Measurements from ENCODE around the gene TNFRSF4.

TNFRSF4 gene

GRCh38 chr1:1213345-1214265, at the start of gene TNFRSF4:
Gene TNFRSF4, minus strand, starts transcription at chr1:1214153. Its CDS starts 26 bp downstream, at chr1:1214127.
- H3K4me1 ChIP-seq (ENCODE audit: control insufficient read depth, insufficient read depth, low read length, unreplicated experiment) = no peaks in the 10 kb centered on the region
- H2AFZ ChIP-seq (ENCODE audit: low read length, unreplicated experiment) = no peak within 1 kb of the TSS
- no peaks in the 10 kb centered on the region for H3K27me3 ChIP-seq (ENCODE audit: insufficient read depth, low read length)
- H3K27ac ChIP-seq (ENCODE audit: low read depth, low read length) = no peak within 1 kb of the TSS
- H3K4me3 ChIP-seq (ENCODE audit: low read depth, low read length) = no peak within 1 kb of the TSS
- H3K36me3 ChIP-seq (ENCODE audit: insufficient read depth, low read length) = peaks cover 5% of the 10 kb centered on the region; the same call in 1 of the 2 replicates
- H3K79me2 ChIP-seq (ENCODE audit: control insufficient read depth, insufficient read depth, low read length, unreplicated experiment) = no peaks in the 10 kb centered on the region

GRCh38 chr1:1262758-1263157, 48.8 kb upstream of the TNFRSF4 start:
- Histone ChIP-seq H3K4me3 (ENCODE audit: low read depth, low read length) (no peak overlapping the region), H3K36me3 (ENCODE audit: insufficient read depth, low read length) (peaks cover 17% of the 10 kb centered on the region), H3K27ac (ENCODE audit: low read depth, low read length) (peak overlapping the region; percentile 15; the same call in 1 of the 2 replicates), H3K79me2 (ENCODE audit: control insufficient read depth, insufficient read depth, low read length, unreplicated experiment) (peaks cover 33% of the 10 kb centered on the region), H3K27me3 (ENCODE audit: insufficient read depth, low read length) (no peaks in the 10 kb centered on the region), H3K4me1 (ENCODE audit: control insufficient read depth, insufficient read depth, low read length, unreplicated experiment) (peaks cover 23% of the 10 kb centered on the region), H2AFZ (ENCODE audit: low read length, unreplicated experiment) (no peak overlapping the region)

- no peak overlapping the region for H3K4me3 ChIP-seq (ENCODE audit: low read depth, low read length)
- H3K27me3 ChIP-seq (ENCODE audit: insufficient read depth, low read length) = no peaks in the 10 kb centered on the region
- peaks cover 23% of the 10 kb centered on the region for H3K4me1 ChIP-seq (ENCODE audit: control insufficient read depth, insufficient read depth, low read length, unreplicated experiment)
- peaks cover 17% of the 10 kb centered on the region for H3K36me3 ChIP-seq (ENCODE audit: insufficient read depth, low read length)
- H3K27ac ChIP-seq (ENCODE audit: low read depth, low read length) = no peak overlapping the region
- H3K79me2 ChIP-seq (ENCODE audit: control insufficient read depth, insufficient read depth, low read length, unreplicated experiment) = peaks cover 26% of the 10 kb centered on the region
- H2AFZ ChIP-seq (ENCODE audit: low read length, unreplicated experiment) = no peak overlapping the region
These were observed 48.1 kb upstream of the TNFRSF4 start for GRCh38 chr1:1262071-1262470.

GRCh38 chr1:1260843-1261560, 47.0 kb upstream of the TNFRSF4 start:
- Histone ChIP-seq H3K79me2 (ENCODE audit: control insufficient read depth, insufficient read depth, low read length, unreplicated experiment) (peaks cover 25% of the 10 kb centered on the region), H3K36me3 (ENCODE audit: insufficient read depth, low read length) (peaks cover 17% of the 10 kb centered on the region), H3K4me3 (ENCODE audit: low read depth, low read length) (no peak overlapping the region), H3K27ac (ENCODE audit: low read depth, low read length) (no peak overlapping the region), H2AFZ (ENCODE audit: low read length, unreplicated experiment) (no peak overlapping the region), H3K27me3 (ENCODE audit: insufficient read depth, low read length) (no peaks in the 10 kb centered on the region), H3K4me1 (ENCODE audit: control insufficient read depth, insufficient read depth, low read length, unreplicated experiment) (peaks cover 20% of the 10 kb centered on the region)

- peaks cover 25% of the 10 kb centered on the region for H3K79me2 ChIP-seq (ENCODE audit: control insufficient read depth, insufficient read depth, low read length, unreplicated experiment)
- no peaks in the 10 kb centered on the region for H3K27me3 ChIP-seq (ENCODE audit: insufficient read depth, low read length)
- peaks cover 11% of the 10 kb centered on the region for H3K4me1 ChIP-seq (ENCODE audit: control insufficient read depth, insufficient read depth, low read length, unreplicated experiment)
- peaks cover 19% of the 10 kb centered on the region for H3K36me3 ChIP-seq (ENCODE audit: insufficient read depth, low read length)
- no peak overlapping the region for H3K27ac ChIP-seq (ENCODE audit: low read depth, low read length)
- no peak overlapping the region for H2AFZ ChIP-seq (ENCODE audit: low read length, unreplicated experiment)
- H3K4me3 ChIP-seq (ENCODE audit: low read depth, low read length) = no peak overlapping the region
These were observed 46.1 kb upstream of the TNFRSF4 start for GRCh38 chr1:1259951-1260600.

GRCh38 chr1:1259540-1259939, 45.6 kb upstream of the TNFRSF4 start:
- H2AFZ ChIP-seq (ENCODE audit: low read length, unreplicated experiment) = no peak overlapping the region
- peaks cover 19% of the 10 kb centered on the region for H3K36me3 ChIP-seq (ENCODE audit: insufficient read depth, low read length)
- peaks cover 9% of the 10 kb centered on the region for H3K4me1 ChIP-seq (ENCODE audit: control insufficient read depth, insufficient read depth, low read length, unreplicated experiment)
- no peaks in the 10 kb centered on the region for H3K27me3 ChIP-seq (ENCODE audit: insufficient read depth, low read length)
- no peak overlapping the region for H3K27ac ChIP-seq (ENCODE audit: low read depth, low read length)
- H3K79me2 ChIP-seq (ENCODE audit: control insufficient read depth, insufficient read depth, low read length, unreplicated experiment) = peaks cover 25% of the 10 kb centered on the region
- H3K4me3 ChIP-seq (ENCODE audit: low read depth, low read length) = no peak overlapping the region

GRCh38 chr1:1259119-1259488, 45.2 kb upstream of the TNFRSF4 start:
- Histone ChIP-seq H2AFZ (ENCODE audit: low read length, unreplicated experiment) (no peak overlapping the region), H3K79me2 (ENCODE audit: control insufficient read depth, insufficient read depth, low read length, unreplicated experiment) (peaks cover 22% of the 10 kb centered on the region), H3K4me3 (ENCODE audit: low read depth, low read length) (no peak overlapping the region), H3K27ac (ENCODE audit: low read depth, low read length) (no peak overlapping the region), H3K36me3 (ENCODE audit: insufficient read depth, low read length) (peaks cover 19% of the 10 kb centered on the region), H3K27me3 (ENCODE audit: insufficient read depth, low read length) (no peaks in the 10 kb centered on the region), H3K4me1 (ENCODE audit: control insufficient read depth, insufficient read depth, low read length, unreplicated experiment) (peaks cover 5% of the 10 kb centered on the region)

- Histone ChIP-seq H3K27me3 (ENCODE audit: insufficient read depth, low read length) (no peaks in the 10 kb centered on the region), H3K79me2 (ENCODE audit: control insufficient read depth, insufficient read depth, low read length, unreplicated experiment) (peaks cover 14% of the 10 kb centered on the region), H3K36me3 (ENCODE audit: insufficient read depth, low read length) (peaks cover 13% of the 10 kb centered on the region), H3K27ac (ENCODE audit: low read depth, low read length) (no peak overlapping the region), H3K4me3 (ENCODE audit: low read depth, low read length) (no peak overlapping the region), H2AFZ (ENCODE audit: low read length, unreplicated experiment) (no peak overlapping the region), H3K4me1 (ENCODE audit: control insufficient read depth, insufficient read depth, low read length, unreplicated experiment) (peaks cover 2% of the 10 kb centered on the region)
These were observed 43.3 kb upstream of the TNFRSF4 start for GRCh38 chr1:1256956-1257871.

- Histone ChIP-seq H3K27me3 (ENCODE audit: insufficient read depth, low read length) (no peaks in the 10 kb centered on the region), H3K4me3 (ENCODE audit: low read depth, low read length) (no peak overlapping the region), H3K36me3 (ENCODE audit: insufficient read depth, low read length) (peaks cover 11% of the 10 kb centered on the region), H3K27ac (ENCODE audit: low read depth, low read length) (no peak overlapping the region), H3K79me2 (ENCODE audit: control insufficient read depth, insufficient read depth, low read length, unreplicated experiment) (peaks cover 5% of the 10 kb centered on the region), H3K4me1 (ENCODE audit: control insufficient read depth, insufficient read depth, low read length, unreplicated experiment) (peaks cover 2% of the 10 kb centered on the region), H2AFZ (ENCODE audit: low read length, unreplicated experiment) (no peak overlapping the region)
These were observed 41.7 kb upstream of the TNFRSF4 start for GRCh38 chr1:1255611-1256010.

GRCh38 chr1:1255078-1255477, 41.1 kb upstream of the TNFRSF4 start:
- Histone ChIP-seq H3K4me3 (ENCODE audit: low read depth, low read length) (no peak overlapping the region), H3K27me3 (ENCODE audit: insufficient read depth, low read length) (no peaks in the 10 kb centered on the region), H3K79me2 (ENCODE audit: control insufficient read depth, insufficient read depth, low read length, unreplicated experiment) (peaks cover 3% of the 10 kb centered on the region), H3K36me3 (ENCODE audit: insufficient read depth, low read length) (peaks cover 8% of the 10 kb centered on the region; the same call in 1 of the 2 replicates), H2AFZ (ENCODE audit: low read length, unreplicated experiment) (no peak overlapping the region), H3K4me1 (ENCODE audit: control insufficient read depth, insufficient read depth, low read length, unreplicated experiment) (peaks cover 2% of the 10 kb centered on the region), H3K27ac (ENCODE audit: low read depth, low read length) (no peak overlapping the region)

All from ACC112 (cell line).